Suprapubic skin (tissue), 4 donors: ENCODE results near the gene SRSF11. TPM values are rescaled to one million over a fixed set of nuclear protein-coding genes. Genes with fewer than 3 reads are reported as not detected.
A peak's percentile ranks its signal among the peaks of the same experiment; 100 is the strongest.
"Not testable (repeated sequence)": the region's sequence is repeated elsewhere in the genome, so short reads cannot be mapped to it uniquely, and the experiment has no call there.

ENCODE experiments used
- DNase-seq, 2 donors: peaks; one replicate each; pipeline ENCODE4 v3.0.0-alpha.2; 2019; ENCODE audit warnings: low spot score in 2 of 2
- H3K27ac ChIP-seq: fragments of 200-600 bp; sonication (generic); one replicate; pipeline ENCODE4 v1.5.1; 2019
- H3K27me3 ChIP-seq: fragments of 200-600 bp; sonication (generic); one replicate; pipeline ENCODE4 v1.5.1; 2019
- H3K36me3 ChIP-seq: fragments of 200-600 bp; sonication (generic); one replicate; pipeline ENCODE4 v1.5.1; 2019
- H3K4me1 ChIP-seq: fragments of 200-600 bp; sonication (generic); one replicate; pipeline ENCODE4 v1.5.1; 2019
- H3K4me3 ChIP-seq: fragments of 200-600 bp; sonication (generic); one replicate; pipeline ENCODE4 v1.5.1; 2019; ENCODE audit warnings: mild to moderate bottlenecking
- H3K9me3 ChIP-seq: fragments of 200-600 bp; sonication (generic); one replicate; pipeline ENCODE4 v1.5.1; 2019
- CTCF ChIP-seq, 2 donors: fragments of 200-600 bp in 1 of 2; fragments of 450-650 bp in 1 of 2; sonication (generic) in 1 of 2; IDR thresholded peaks; one replicate each; pipeline ENCODE4 v1.5.1; 2016 to 2019; ENCODE audit warnings: antibody characterized with exemption in 2 of 2, mild to moderate bottlenecking in 1 of 2, moderate library complexity in 1 of 2
- EP300 ChIP-seq: sonication (generic); formaldehyde crosslinking; IDR thresholded peaks from one replicate; pipeline ENCODE4 v1.6.1; 2017; ENCODE audit warnings: antibody characterized with exemption
- POLR2A ChIP-seq, 2 donors: fragments of 450-650 bp; IDR thresholded peaks; one replicate each; pipeline ENCODE4 v1.6.1; 2017; ENCODE audit warnings: antibody characterized with exemption in 2 of 2, mild to moderate bottlenecking in 2 of 2, moderate library complexity in 2 of 2
- POLR2AphosphoS5 ChIP-seq, 3 donors: sonication (generic); formaldehyde crosslinking; IDR thresholded peaks; one replicate each; pipeline ENCODE4 v1.6.1; 2017; ENCODE audit warnings: antibody characterized with exemption in 3 of 3
- WGBS: methylation state at CpG from one replicate; pipeline ENCODE4 v1.1.5; 2018; 5-methylcytosine and 5-hydroxymethylcytosine counted together
- total RNA-seq, 4 donors: library from RNA; depleted of rRNA; stranded (reverse); fragments of >200 nt; gene quantifications; one replicate each; pipeline ENCODE4 v1.1.0, GENCODE V29; 2016

SRSF11 gene
- total RNA-seq, 4 donors from 2014 or later: 104 to 419 (median 110) TPM

DNA sequence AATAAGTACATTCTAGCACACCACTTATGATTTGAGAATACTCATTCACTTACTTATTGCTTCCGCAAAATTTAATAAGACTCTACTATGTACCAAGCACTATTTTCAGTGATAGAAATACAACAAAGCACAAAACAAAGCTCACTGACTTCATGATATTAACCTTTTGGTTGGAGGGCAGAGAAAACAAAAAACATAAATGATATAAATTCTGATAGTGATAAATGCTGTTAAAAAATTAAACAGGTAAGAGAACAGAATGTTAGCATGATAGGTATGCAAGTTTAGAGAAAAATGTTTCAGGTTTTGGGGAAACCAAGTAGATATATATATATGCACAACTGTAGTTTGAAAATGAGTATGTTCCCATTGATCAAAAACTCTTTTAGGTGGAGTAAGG, 17.0 kb upstream of the SRSF11 start:
- WGBS: 98% methylated on average over 1 of the region's 1 CpG
- DNase-seq: no peak
- Histone ChIP-seq H3K27me3 (no peaks in the 10 kb centered on the region), H3K27ac (no peak overlapping the region), H3K36me3 (no peaks in the 10 kb centered on the region), H3K4me1 (peaks cover 46% of the 10 kb centered on the region), H3K4me3 (peak overlapping the region; percentile 73), H3K9me3 (no peaks in the 10 kb centered on the region)
- TF ChIP-seq POLR2A (IDR thresholded peaks at IDR 0.05) (no peak), POLR2AphosphoS5 (IDR thresholded peaks at IDR 0.05) (no peak), EP300 (no peak), CTCF (IDR thresholded peaks at IDR 0.05) (no peak)

- Histone ChIP-seq H3K4me1 (peaks cover 46% of the 10 kb centered on the region), H3K27me3 (no peaks in the 10 kb centered on the region), H3K9me3 (no peaks in the 10 kb centered on the region), H3K4me3 (peak overlapping the region; percentile 73), H3K27ac (no peak overlapping the region), H3K36me3 (no peaks in the 10 kb centered on the region)
- no peak for DNase-seq
- TF ChIP-seq EP300: no peak
- TF ChIP-seq CTCF (IDR thresholded peaks at IDR 0.05): no peak
- no peak for TF ChIP-seq POLR2AphosphoS5 (IDR thresholded peaks at IDR 0.05)
- TF ChIP-seq POLR2A (IDR thresholded peaks at IDR 0.05): no peak
- 2% methylated on average over 4 of the region's 4 CpGs for WGBS
Observed at GRCh38 chr1:70204600-70204999, 16.6 kb upstream of the SRSF11 start.

GRCh38 chr1:70205071-70205433, 16.1 kb upstream of the SRSF11 start:
- H3K9me3 ChIP-seq: no peaks in the 10 kb centered on the region
- no peaks in the 10 kb centered on the region for H3K27me3 ChIP-seq
- 0% methylated on average over 11 of the region's 11 CpGs for WGBS
- H3K4me1 ChIP-seq: peaks cover 50% of the 10 kb centered on the region
- peak overlapping the region; percentile 92 for H3K27ac ChIP-seq
- TF ChIP-seq POLR2A (IDR thresholded peaks at IDR 0.05) (no peak), POLR2AphosphoS5 (IDR thresholded peaks at IDR 0.05) (no peak), EP300 (no peak)
- DNase-seq: no peak
- no peaks in the 10 kb centered on the region for H3K36me3 ChIP-seq
- peak overlapping the region; percentile 73 for H3K4me3 ChIP-seq

DNA sequence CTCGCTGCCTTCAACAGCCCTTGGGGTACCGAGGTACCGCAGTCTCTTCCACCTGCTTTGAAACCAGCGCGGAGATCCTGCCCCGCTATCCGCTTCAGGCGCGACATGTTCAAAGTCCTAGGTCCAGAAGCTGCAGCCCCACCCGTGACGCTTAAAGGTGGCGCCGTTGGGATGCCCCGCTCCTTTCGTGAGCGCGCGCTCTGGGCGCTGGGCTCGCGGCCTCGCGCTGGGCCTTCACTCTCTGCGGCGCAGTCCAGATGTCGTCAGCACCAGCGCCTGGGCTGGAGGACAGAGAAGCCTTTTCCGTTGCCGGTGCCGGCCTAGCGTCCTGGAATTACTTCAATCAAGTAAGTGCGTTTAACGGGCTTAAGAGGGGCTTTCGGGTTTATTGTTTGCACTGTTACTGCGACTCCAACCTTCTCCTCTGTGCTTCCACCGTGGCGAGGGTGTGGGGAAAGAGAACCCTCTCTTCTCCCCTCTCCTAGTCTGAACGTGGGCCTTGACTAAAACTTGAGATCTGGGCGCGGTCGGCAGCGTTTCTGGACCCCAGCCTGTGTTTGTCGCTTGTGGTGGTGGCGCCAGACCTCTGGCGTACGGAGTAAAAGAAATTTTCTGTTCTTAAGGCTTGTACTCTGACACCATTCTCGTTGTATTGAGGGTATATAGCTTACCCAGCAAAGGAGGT, 15.6 kb upstream of the SRSF11 start, which contains the start of gene LRRC40:
TSS of gene LRRC40 (minus strand) at position 146 of the 685 bp plus-strand sequence. CDS start at position 107, 39 bp downstream.
- DNase-seq: peak; percentile 96 to 97
- Histone ChIP-seq H3K4me1 (peaks cover 55% of the 10 kb centered on the region), H3K4me3 (peak within 1 kb of the TSS; percentile 73), H3K9me3 (no peaks in the 10 kb centered on the region), H3K27ac (peak within 1 kb of the TSS; percentile 92), H3K27me3 (no peaks in the 10 kb centered on the region), H3K36me3 (no peaks in the 10 kb centered on the region)
- TF ChIP-seq EP300: no peak
- TF ChIP-seq POLR2A (IDR thresholded peaks at IDR 0.05): peak; percentile 5 to 60
- TF ChIP-seq POLR2AphosphoS5 (IDR thresholded peaks at IDR 0.05): peak; percentile 49 to 95 (median 86)
- TF ChIP-seq CTCF (IDR thresholded peaks at IDR 0.05): no peak
- under 1% methylated on average over 45 of the region's 47 CpGs for WGBS

DNA sequence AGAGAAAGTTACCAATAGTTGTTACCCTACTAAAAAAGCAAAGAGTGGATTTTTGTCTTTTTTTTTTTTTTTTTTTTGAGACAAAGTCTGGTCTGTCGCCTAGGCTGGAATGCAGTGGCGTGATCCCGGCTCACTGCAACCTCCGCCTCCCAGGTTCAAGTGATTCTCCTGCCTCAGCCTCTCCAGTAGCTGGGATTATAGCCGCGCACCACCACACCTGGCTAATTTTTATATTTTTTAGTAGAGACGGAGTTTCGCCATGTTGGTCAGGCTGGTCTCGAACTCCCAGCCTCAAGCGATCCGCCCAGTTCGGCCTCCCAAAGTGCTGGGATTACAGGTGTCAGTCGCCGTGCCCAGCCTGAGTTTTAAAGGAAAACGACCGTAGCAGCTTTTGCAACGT, 14.3 kb upstream of the SRSF11 start:
- DNase-seq, H3K36me3 ChIP-seq, H3K27me3 ChIP-seq, H3K27ac ChIP-seq, H3K9me3 ChIP-seq: not testable (repeated sequence)
- 82% methylated on average over 17 of the region's 17 CpGs for WGBS
- peak overlapping the region; percentile 73 for H3K4me3 ChIP-seq
- peaks cover 57% of the 10 kb centered on the region for H3K4me1 ChIP-seq

- Histone ChIP-seq H3K27ac (no peak overlapping the region), H3K27me3 (no peaks in the 10 kb centered on the region), H3K4me1 (peaks cover 53% of the 10 kb centered on the region), H3K9me3 (no peaks in the 10 kb centered on the region), H3K4me3 (no peak overlapping the region), H3K36me3 (no peaks in the 10 kb centered on the region)
- WGBS: 81% methylated on average over 4 of the region's 4 CpGs
- DNase-seq: no peak
- TF ChIP-seq POLR2AphosphoS5 (IDR thresholded peaks at IDR 0.05): no peak
- no peak for TF ChIP-seq POLR2A (IDR thresholded peaks at IDR 0.05)
- no peak for TF ChIP-seq EP300
- no peak for TF ChIP-seq CTCF (IDR thresholded peaks at IDR 0.05)
Observed at GRCh38 chr1:70207492-70207891, 13.7 kb upstream of the SRSF11 start.
